Gastrocnemius medialis (tissue), 4 donors: ENCODE data around the gene SPC24.

Experiments
- CTCF ChIP-seq, 5 experiments: fragments of 450-650 bp in 3 of 5; fragments of 200-600 bp in 2 of 5; sonication (generic) in 2 of 5; IDR thresholded peaks in 4 of 5; conservative IDR thresholded peaks in 1 of 5; 1 replicate in 4 of 5; 2 replicates in 1 of 5; pipeline ENCODE4 v1.5.1; 2016 to 2019; ENCODE audit warnings: antibody characterized with exemption in 5 of 5, mild to moderate bottlenecking in 3 of 5, moderate library complexity in 3 of 5
- POLR2A ChIP-seq, 2 donors: fragments of 450-650 bp; IDR thresholded peaks; one replicate each; pipeline ENCODE4 v1.6.1; 2017; ENCODE audit warnings: antibody characterized with exemption in 2 of 2, mild to moderate bottlenecking in 2 of 2, moderate library complexity in 2 of 2

GRCh38 chr19:11154683-11155047, 917 bp downstream of the SPC24 start:
- no peak for TF ChIP-seq CTCF (IDR thresholded peaks at IDR 0.05 in 4 of 5, conservative IDR thresholded peaks at IDR 0.05 in 1 of 5)
- TF ChIP-seq POLR2A (IDR thresholded peaks at IDR 0.05): no peak
